ENCODE measurements around the gene KHDC4. TPM values are rescaled to one million over a fixed set of nuclear protein-coding genes. Genes with fewer than 3 reads are reported as not detected.

Gene KHDC4
- total and polyA plus RNA-seq, 2 experiments from 2014 or later, result 47.1 to 57.7 TPM

DNA sequence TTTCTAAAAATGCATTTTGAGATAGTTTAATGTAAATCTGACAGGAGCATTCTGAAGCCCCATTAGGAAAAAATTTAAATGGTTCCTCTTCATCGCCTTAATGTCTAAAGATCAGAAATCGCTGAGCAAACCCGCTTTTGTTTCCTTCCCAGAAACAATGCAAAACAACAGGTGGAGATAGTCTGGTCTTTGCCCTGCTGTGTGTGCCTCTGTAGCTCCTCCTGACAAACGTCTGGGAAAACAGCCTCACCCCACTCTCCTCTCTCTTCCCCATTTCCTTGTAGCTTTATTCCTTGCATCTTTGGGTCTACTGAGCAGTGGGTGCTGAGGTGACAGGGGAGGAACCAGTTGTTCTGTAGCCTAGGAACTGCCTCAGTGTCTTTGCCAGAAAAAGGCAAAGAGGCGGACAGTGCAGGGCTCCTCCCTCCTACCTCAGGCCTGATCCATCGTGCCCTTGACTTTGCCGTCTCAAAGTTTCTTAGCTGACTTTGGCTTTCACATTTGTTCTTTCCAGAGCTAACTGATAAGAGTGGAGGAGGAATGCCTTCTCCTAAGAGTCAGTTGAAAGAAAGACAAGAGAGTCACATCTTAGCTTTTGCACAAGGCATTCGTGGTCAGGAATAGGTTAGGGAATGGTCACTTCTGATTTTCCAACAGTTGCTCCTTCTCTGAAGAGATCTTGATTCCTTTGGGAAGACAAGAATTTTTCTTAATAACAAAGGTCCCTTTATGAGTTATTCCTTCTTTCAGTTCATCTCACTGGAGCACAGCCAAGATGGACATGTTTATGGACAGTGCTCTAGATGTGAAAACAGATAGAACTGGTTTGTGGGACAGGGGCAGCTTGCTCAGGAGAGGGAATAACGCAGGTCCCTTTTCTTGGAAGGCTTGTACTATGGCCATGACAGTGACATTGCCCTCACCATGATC is 49.9 kb downstream of the KHDC4 start (continued):
- TF ChIP-seq NANOG (IDR thresholded peaks at IDR 0.05; ENCODE audit: borderline replicate concordance) (no peak), EZH2 (IDR thresholded peaks at IDR 0.05; ENCODE audit: low read depth, unreplicated experiment) (no peak)
- TF ChIP-seq, protein P1, sequence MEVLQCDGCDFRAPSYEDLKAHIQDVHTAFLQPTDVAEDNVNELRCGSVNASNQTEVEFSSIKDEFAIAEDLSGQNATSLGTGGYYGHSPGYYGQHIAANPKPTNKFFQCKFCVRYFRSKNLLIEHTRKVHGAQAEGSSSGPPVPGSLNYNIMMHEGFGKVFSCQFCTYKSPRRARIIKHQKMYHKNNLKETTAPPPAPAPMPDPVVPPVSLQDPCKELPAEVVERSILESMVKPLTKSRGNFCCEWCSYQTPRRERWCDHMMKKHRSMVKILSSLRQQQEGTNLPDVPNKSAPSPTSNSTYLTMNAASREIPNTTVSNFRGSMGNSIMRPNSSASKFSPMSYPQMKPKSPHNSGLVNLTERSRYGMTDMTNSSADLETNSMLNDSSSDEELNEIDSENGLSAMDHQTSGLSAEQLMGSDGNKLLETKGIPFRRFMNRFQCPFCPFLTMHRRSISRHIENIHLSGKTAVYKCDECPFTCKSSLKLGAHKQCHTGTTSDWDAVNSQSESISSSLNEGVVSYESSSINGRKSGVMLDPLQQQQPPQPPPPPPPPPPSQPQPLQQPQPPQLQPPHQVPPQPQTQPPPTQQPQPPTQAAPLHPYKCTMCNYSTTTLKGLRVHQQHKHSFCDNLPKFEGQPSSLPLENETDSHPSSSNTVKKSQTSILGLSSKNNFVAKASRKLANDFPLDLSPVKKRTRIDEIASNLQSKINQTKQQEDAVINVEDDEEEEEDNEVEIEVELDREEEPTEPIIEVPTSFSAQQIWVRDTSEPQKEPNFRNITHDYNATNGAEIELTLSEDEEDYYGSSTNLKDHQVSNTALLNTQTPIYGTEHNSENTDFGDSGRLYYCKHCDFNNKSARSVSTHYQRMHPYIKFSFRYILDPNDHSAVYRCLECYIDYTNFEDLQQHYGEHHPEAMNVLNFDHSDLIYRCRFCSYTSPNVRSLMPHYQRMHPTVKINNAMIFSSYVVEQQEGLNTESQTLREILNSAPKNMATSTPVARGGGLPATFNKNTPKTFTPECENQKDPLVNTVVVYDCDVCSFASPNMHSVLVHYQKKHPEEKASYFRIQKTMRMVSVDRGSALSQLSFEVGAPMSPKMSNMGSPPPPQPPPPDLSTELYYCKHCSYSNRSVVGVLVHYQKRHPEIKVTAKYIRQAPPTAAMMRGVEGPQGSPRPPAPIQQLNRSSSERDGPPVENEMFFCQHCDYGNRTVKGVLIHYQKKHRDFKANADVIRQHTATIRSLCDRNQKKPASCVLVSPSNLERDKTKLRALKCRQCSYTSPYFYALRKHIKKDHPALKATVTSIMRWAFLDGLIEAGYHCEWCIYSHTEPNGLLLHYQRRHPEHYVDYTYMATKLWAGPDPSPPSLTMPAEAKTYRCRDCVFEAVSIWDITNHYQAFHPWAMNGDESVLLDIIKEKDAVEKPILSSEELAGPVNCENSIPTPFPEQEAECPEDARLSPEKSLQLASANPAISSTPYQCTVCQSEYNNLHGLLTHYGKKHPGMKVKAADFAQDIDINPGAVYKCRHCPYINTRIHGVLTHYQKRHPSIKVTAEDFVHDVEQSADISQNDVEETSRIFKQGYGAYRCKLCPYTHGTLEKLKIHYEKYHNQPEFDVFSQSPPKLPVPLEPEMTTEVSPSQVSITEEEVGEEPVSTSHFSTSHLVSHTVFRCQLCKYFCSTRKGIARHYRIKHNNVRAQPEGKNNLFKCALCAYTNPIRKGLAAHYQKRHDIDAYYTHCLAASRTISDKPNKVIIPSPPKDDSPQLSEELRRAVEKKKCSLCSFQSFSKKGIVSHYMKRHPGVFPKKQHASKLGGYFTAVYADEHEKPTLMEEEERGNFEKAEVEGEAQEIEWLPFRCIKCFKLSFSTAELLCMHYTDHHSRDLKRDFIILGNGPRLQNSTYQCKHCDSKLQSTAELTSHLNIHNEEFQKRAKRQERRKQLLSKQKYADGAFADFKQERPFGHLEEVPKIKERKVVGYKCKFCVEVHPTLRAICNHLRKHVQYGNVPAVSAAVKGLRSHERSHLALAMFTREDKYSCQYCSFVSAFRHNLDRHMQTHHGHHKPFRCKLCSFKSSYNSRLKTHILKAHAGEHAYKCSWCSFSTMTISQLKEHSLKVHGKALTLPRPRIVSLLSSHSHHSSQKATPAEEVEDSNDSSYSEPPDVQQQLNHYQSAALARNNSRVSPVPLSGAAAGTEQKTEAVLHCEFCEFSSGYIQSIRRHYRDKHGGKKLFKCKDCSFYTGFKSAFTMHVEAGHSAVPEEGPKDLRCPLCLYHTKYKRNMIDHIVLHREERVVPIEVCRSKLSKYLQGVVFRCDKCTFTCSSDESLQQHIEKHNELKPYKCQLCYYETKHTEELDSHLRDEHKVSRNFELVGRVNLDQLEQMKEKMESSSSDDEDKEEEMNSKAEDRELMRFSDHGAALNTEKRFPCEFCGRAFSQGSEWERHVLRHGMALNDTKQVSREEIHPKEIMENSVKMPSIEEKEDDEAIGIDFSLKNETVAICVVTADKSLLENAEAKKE (CRISPR knock-in tag; IDR thresholded peaks at IDR 0.05), result no peak

DNA sequence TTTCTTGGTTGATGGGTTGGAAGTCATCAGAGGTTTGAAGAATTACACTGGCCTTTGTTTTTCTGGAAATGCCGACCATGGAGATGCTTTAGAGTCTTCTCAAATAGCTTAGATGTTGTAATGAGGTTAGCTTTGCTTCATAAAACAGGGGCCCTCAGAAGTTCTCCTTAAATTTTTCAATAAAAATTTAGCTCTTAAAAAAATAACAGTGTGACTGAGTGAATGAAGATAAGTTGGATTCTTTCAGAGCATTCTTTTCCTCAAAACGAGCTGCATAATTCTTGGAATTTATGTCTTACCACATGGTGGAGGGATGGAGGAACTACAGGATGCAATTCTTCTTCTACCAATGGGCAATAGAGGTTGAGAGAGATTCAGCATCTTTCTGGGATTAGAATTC is 51.4 kb downstream of the KHDC4 start:
- peaks cover 6% of the 10 kb centered on the region for H3K27me3 Mint-ChIP-seq (ENCODE audit: insufficient read depth, low read depth, poor library complexity)
- Histone ChIP-seq H2AFZ (no peak overlapping the region), H3K36me3 (ENCODE audit: insufficient read depth) (no peaks in the 10 kb centered on the region; the same call in 1 of the 2 replicates), H3K4me3 (no peak overlapping the region), H3F3A (replicated peaks; ENCODE audit: low read depth) (no peaks in the 10 kb centered on the region), H3K27ac (ENCODE audit: low read depth) (no peak overlapping the region), H3K9me2 (ENCODE audit: insufficient read depth) (no peaks in the 10 kb centered on the region), H4K20me1 (replicated peaks; ENCODE audit: insufficient read depth) (no peaks in the 10 kb centered on the region), H3K27me3 (ENCODE audit: insufficient read depth) (no peaks in the 10 kb centered on the region), H3K4me2 (no peak overlapping the region), H3K4me1 (ENCODE audit: insufficient read depth) (0 out of 2 replicates have a peak, but pooled peaks cover 3% of the 10 kb centered on the region), H3K79me2 (replicated peaks; ENCODE audit: insufficient read depth) (no peaks in the 10 kb centered on the region)
- no peaks in the 10 kb centered on the region for H3K36me3 Mint-ChIP-seq (ENCODE audit: low read depth)
- no peak overlapping the region for H3K27ac Mint-ChIP-seq
- no peaks in the 10 kb centered on the region for H3K9me3 Mint-ChIP-seq
- no peak overlapping the region for H3K4me3 Mint-ChIP-seq
- DNase-seq (ENCODE audit: low spot score), result no peak
- H3K4me1 Mint-ChIP-seq, result peaks cover 8% of the 10 kb centered on the region
- no peak for ATAC-seq
- TF ChIP-seq, protein P2, sequence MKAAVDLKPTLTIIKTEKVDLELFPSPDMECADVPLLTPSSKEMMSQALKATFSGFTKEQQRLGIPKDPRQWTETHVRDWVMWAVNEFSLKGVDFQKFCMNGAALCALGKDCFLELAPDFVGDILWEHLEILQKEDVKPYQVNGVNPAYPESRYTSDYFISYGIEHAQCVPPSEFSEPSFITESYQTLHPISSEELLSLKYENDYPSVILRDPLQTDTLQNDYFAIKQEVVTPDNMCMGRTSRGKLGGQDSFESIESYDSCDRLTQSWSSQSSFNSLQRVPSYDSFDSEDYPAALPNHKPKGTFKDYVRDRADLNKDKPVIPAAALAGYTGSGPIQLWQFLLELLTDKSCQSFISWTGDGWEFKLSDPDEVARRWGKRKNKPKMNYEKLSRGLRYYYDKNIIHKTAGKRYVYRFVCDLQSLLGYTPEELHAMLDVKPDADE (IDR thresholded peaks at IDR 0.05), result no peak
- TF ChIP-seq ZNF114 (CRISPR knock-in tag; IDR thresholded peaks at IDR 0.05), result no peak
- TF ChIP-seq ZNF331 (CRISPR knock-in tag; IDR thresholded peaks at IDR 0.05; ENCODE audit: low read depth), result no peak
- TF ChIP-seq, protein P1 (CRISPR knock-in tag; IDR thresholded peaks at IDR 0.05), result no peak
- TF ChIP-seq STAT1 (IDR thresholded peaks at IDR 0.05; ENCODE audit: unreplicated experiment), result no peak

Measured in GM23338 (cell line).